Measurements from ENCODE around the gene HOXC4.

The HOXC4 gene

GRCh38 chr12:54047160-54047963 lies 6.3 kb upstream of the HOXC4 start:
- TF ChIP-seq ZFX (IDR thresholded peaks at IDR 0.05): no peak
- TF ChIP-seq, protein P1, sequence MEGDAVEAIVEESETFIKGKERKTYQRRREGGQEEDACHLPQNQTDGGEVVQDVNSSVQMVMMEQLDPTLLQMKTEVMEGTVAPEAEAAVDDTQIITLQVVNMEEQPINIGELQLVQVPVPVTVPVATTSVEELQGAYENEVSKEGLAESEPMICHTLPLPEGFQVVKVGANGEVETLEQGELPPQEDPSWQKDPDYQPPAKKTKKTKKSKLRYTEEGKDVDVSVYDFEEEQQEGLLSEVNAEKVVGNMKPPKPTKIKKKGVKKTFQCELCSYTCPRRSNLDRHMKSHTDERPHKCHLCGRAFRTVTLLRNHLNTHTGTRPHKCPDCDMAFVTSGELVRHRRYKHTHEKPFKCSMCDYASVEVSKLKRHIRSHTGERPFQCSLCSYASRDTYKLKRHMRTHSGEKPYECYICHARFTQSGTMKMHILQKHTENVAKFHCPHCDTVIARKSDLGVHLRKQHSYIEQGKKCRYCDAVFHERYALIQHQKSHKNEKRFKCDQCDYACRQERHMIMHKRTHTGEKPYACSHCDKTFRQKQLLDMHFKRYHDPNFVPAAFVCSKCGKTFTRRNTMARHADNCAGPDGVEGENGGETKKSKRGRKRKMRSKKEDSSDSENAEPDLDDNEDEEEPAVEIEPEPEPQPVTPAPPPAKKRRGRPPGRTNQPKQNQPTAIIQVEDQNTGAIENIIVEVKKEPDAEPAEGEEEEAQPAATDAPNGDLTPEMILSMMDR (conservative IDR thresholded peaks at IDR 0.05): no peak

GRCh38 chr12:54047964-54048303 lies 5.7 kb upstream of the HOXC4 start:
- TF ChIP-seq ZFX (IDR thresholded peaks at IDR 0.05): no peak
- TF ChIP-seq, protein P1 (conservative IDR thresholded peaks at IDR 0.05): no peak
- no peak overlapping the region for H3K27ac ChIP-seq

More at GRCh38 chr12:54047160-54047963, 6.3 kb upstream of the HOXC4 start:
- H3K27ac ChIP-seq: no peak overlapping the region

DNA sequence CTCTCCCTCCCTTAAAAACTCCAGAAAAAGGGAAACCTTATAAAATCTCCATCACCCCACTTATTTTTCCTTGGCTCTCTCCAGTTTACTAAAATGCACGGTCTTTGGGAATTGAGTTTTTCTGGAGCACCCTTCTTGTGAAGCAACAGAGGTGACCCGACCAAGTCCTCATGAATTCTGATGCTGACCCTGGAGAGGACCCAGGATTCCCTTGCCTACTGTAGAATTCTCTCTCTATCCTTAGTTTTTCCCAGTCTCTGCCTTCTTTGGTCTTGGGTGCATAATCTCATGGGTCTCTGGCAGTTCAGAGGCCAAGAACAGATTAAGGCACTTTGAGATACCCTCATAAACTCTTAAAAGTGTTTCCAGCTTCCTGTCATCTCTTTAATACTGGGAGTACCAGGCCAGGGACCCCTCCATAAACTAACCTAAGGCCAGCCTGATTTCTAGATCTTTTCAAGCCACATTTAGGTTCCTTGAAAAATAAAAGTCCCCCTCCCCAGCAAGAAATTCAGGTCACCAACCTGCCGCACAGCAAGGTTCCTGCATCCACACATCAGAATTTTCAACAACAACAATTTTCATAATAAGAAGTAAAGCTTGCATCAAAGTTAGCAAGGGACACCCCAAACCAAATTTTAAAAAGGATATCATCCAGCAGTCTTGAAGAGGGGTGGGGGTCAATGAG lies 5.1 kb upstream of the HOXC4 start:
- TF ChIP-seq ZFX (IDR thresholded peaks at IDR 0.05): no peak
- TF ChIP-seq, protein P1 (conservative IDR thresholded peaks at IDR 0.05): no peak
- no peak overlapping the region for H3K27ac ChIP-seq

DNA sequence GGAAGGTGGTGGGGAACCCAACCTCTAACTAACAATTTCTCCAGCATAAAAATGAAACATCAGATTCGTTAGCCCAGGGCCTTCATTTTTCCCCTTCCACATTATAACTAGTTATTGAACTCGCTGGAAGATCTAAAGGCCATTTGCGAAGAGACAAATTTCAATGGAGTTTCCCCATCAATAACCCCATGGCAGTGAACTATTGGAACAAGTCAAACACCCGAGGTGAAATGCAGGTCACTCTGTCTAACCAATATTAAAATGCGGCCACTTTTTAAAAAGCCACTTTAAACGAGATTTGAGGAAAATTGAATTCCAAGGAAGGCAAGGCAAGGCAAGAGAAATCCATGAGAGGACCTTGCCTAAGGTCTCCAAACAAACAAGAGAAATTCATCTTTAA lies 4.5 kb upstream of the HOXC4 start:
- TF ChIP-seq ZFX (IDR thresholded peaks at IDR 0.05): no peak
- TF ChIP-seq, protein P1 (conservative IDR thresholded peaks at IDR 0.05): no peak
- no peak overlapping the region for H3K27ac ChIP-seq

DNA sequence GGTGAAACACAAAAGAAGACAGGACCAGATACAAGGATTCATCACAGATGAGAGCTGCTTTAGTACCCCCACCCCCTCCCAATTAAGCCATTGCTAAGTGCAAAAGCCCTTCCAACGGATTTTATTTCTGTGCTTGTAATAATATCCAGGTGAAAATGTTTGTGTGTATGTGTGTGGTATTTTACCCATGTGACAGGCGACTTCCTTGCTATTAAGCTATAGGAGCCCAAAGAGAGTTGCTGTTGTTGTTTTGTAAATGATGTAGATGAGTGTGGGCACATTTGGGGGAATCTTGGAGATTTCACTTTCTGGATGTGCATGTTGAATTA lies 3.2 kb upstream of the HOXC4 start:
- no peak overlapping the region for H3K27ac ChIP-seq

GRCh38 chr12:54051026-54051842 lies 2.4 kb upstream of the HOXC4 start:
- no peak overlapping the region for H3K27ac ChIP-seq
- TF ChIP-seq, protein P1 (conservative IDR thresholded peaks at IDR 0.05): no peak
- TF ChIP-seq ZFX (IDR thresholded peaks at IDR 0.05): no peak

More for the DNA sequence above, 3.2 kb upstream of the HOXC4 start:
- no peak for TF ChIP-seq ZFX (IDR thresholded peaks at IDR 0.05)
- TF ChIP-seq, protein P1 (conservative IDR thresholded peaks at IDR 0.05): no peak
